ENCODE measurements around the gene PTTG1IP. TPM values are rescaled to one million over a fixed set of nuclear protein-coding genes. Genes with fewer than 3 reads are reported as not detected.

PTTG1IP gene
- polyA plus RNA-seq, 1 experiment: 249 TPM

DNA sequence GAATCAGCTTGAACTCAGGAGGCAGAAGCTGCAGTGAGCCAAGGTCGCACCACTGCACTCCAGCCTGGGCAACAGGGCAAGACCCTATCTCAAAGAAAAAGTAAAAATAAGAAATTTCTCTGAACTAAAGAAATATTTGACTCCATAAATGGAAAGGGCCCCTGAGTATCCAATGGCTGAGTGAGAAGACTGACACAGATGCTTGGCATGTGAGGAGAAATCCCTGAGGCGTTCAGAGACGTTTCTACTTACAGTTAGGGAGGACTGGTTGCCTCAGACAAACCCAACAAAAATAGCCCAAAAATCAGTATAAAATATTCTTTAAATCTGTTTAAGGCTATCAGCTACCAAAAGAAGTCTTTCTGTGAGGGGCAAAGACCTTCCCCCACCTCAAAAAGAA, 52.6 kb downstream of the PTTG1IP start:
- TF ChIP-seq CTCF (IDR thresholded peaks at IDR 0.05; ENCODE audit: low read depth, low read length): no peak
- CTCF ChIA-PET: no interaction called here
- POLR2A ChIA-PET: no interaction called here
- peaks cover 39% of the 10 kb centered on the region for H3K9me3 ChIP-seq (ENCODE audit: control insufficient read depth, insufficient read depth, low read length)
- no peaks in the 10 kb centered on the region for H3K27me3 ChIP-seq (ENCODE audit: control insufficient read depth, insufficient read depth, low read length)
- no peak overlapping the region for H3K4me3 ChIP-seq (ENCODE audit: low read depth, low read length)
- DNase-seq (ENCODE audit: low read depth, low spot score): no peak
- H3K27ac ChIP-seq (ENCODE audit: low read depth, low read length): no peak overlapping the region

- no peak for TF ChIP-seq CTCF (IDR thresholded peaks at IDR 0.05; ENCODE audit: low read depth, low read length)
- H3K27ac ChIP-seq (ENCODE audit: low read depth, low read length): no peak overlapping the region
- DNase-seq (ENCODE audit: low read depth, low spot score): no peak
- ChIA-PET CTCF (no interaction called here), POLR2A (no interaction called here)
- no peaks in the 10 kb centered on the region for H3K27me3 ChIP-seq (ENCODE audit: control insufficient read depth, insufficient read depth, low read length)
- H3K9me3 ChIP-seq (ENCODE audit: control insufficient read depth, insufficient read depth, low read length): peaks cover 39% of the 10 kb centered on the region
- no peak overlapping the region for H3K4me3 ChIP-seq (ENCODE audit: low read depth, low read length)
Measured at GRCh38 chr21:44819283-44820243, 53.9 kb downstream of the PTTG1IP start.

GRCh38 chr21:44818640-44819011, 54.9 kb downstream of the PTTG1IP start:
- H3K9me3 ChIP-seq (ENCODE audit: control insufficient read depth, insufficient read depth, low read length): peaks cover 30% of the 10 kb centered on the region
- ChIA-PET CTCF (no interaction called here), POLR2A (no interaction called here)
- H3K27me3 ChIP-seq (ENCODE audit: control insufficient read depth, insufficient read depth, low read length): no peaks in the 10 kb centered on the region
- no peak for TF ChIP-seq CTCF (IDR thresholded peaks at IDR 0.05; ENCODE audit: low read depth, low read length)
- peak overlapping the region; percentile 57 for H3K4me3 ChIP-seq (ENCODE audit: low read depth, low read length)
- no peak overlapping the region for H3K27ac ChIP-seq (ENCODE audit: low read depth, low read length)
- DNase-seq (ENCODE audit: low read depth, low spot score): no peak

- no peaks in the 10 kb centered on the region for H3K27me3 ChIP-seq (ENCODE audit: control insufficient read depth, insufficient read depth, low read length)
- peak; percentile 42 for DNase-seq (ENCODE audit: low read depth, low spot score)
- H3K9me3 ChIP-seq (ENCODE audit: control insufficient read depth, insufficient read depth, low read length): peaks cover 30% of the 10 kb centered on the region
- POLR2A ChIA-PET: interaction anchor here (0.7 to 1.1 kb wide), 3 partner anchors 16 to 115 kb away, joined by 3 to 7 read pairs (median 4); partner anchors contain the start of gene UBE2G2
- no peak for TF ChIP-seq CTCF (IDR thresholded peaks at IDR 0.05; ENCODE audit: low read depth, low read length)
- CTCF ChIA-PET: interaction anchor here (0.7 kb wide), 1 partner anchor 9 kb away, joined by 3 read pairs; no protein-coding TSS in a partner anchor
- no peak within 1 kb of the TSS for H3K27ac ChIP-seq (ENCODE audit: low read depth, low read length)
- peak within 1 kb of the TSS; percentile 78 for H3K4me3 ChIP-seq (ENCODE audit: low read depth, low read length)
Measured at GRCh38 chr21:44817914-44818639, 55.4 kb downstream of the PTTG1IP start, which contains the start of gene SUMO3. SUMO3 (minus strand) TSS chr21:44818062; CDS start chr21:44817968, 94 bp downstream.

Data from AG04450 (cell line).